Endothelial cell (in vitro differentiated cells): Measurements from ENCODE around the gene PNMA6E. TPM values are rescaled to one million over a fixed set of nuclear protein-coding genes. Genes with fewer than 3 reads are reported as not detected.

Source experiments
- DNase-seq: peaks from one replicate; pipeline ENCODE4 v3.0.0; 2021; ENCODE audit warnings: low spot score
- H3K27ac Mint-ChIP-seq: one replicate; pipeline ENCODE4 v1.8.0; 2021; ENCODE audit warnings: mixed read lengths, inconsistent platforms; ENCODE audit not compliant: unreplicated experiment
- H3K27me3 Mint-ChIP-seq: one replicate; pipeline ENCODE4 v1.8.0; 2021; ENCODE audit warnings: mild to moderate bottlenecking, moderate library complexity, mixed read lengths, inconsistent platforms; ENCODE audit not compliant: unreplicated experiment
- H3K36me3 Mint-ChIP-seq: one replicate; pipeline ENCODE4 v1.8.0; 2021; ENCODE audit warnings: mild to moderate bottlenecking, low read depth, mixed read lengths, inconsistent platforms; ENCODE audit not compliant: unreplicated experiment
- H3K4me1 Mint-ChIP-seq: one replicate; pipeline ENCODE4 v1.8.0; 2021; ENCODE audit warnings: mild to moderate bottlenecking, mixed read lengths, inconsistent platforms; ENCODE audit not compliant: unreplicated experiment
- H3K4me3 Mint-ChIP-seq: one replicate; pipeline ENCODE4 v1.8.0; 2021; ENCODE audit warnings: mild to moderate bottlenecking, mixed read lengths, inconsistent platforms; ENCODE audit not compliant: unreplicated experiment
- H3K9me3 Mint-ChIP-seq: one replicate; pipeline ENCODE4 v1.8.0; 2021; ENCODE audit warnings: mixed read lengths, inconsistent platforms; ENCODE audit not compliant: unreplicated experiment
- total RNA-seq: library from RNA; stranded (reverse); fragmentation: NEBNext Ultra II Directional; extraction: Animal tissue kit (Norgen Biotek cat#: 25700); gene quantifications from one replicate; pipeline ENCODE4 v1.2.1, GENCODE V29; 2021; ENCODE audit not compliant: unreplicated experiment
- TF ChIP-seq, protein P1 (sequence below): fragments of 200-600 bp; sonication (generic); IDR thresholded peaks from one replicate; pipeline ENCODE4 v1.5.0; 2021; ENCODE audit warnings: antibody characterized with exemption; ENCODE audit not compliant: unreplicated experiment

PNMA6E gene
- total RNA-seq, 1 donor from 2014 or later, result not detected

DNA sequence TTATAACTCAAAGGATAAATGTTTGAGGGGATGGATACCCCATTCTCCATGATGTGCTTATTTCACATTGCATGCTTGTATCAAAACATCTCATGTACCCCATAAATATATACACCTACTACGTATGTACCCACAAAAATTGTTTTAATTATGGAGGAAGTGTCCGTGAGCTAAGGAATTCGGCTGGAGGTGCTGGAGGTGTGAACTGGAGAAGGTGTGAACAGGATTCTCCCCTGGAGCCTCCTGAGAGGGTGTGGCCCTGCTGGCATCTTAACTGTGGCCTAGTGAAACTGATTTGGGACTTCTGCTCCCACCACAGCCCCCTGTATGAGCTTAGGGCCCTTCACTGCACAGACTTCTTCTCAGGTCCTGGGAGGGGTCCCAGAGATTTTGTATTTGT, 23.4 kb downstream of the PNMA6E start:
- H3K36me3 Mint-ChIP-seq, result no peaks in the 10 kb centered on the region
- peaks cover 2% of the 10 kb centered on the region for H3K27me3 Mint-ChIP-seq
- TF ChIP-seq, protein P1, sequence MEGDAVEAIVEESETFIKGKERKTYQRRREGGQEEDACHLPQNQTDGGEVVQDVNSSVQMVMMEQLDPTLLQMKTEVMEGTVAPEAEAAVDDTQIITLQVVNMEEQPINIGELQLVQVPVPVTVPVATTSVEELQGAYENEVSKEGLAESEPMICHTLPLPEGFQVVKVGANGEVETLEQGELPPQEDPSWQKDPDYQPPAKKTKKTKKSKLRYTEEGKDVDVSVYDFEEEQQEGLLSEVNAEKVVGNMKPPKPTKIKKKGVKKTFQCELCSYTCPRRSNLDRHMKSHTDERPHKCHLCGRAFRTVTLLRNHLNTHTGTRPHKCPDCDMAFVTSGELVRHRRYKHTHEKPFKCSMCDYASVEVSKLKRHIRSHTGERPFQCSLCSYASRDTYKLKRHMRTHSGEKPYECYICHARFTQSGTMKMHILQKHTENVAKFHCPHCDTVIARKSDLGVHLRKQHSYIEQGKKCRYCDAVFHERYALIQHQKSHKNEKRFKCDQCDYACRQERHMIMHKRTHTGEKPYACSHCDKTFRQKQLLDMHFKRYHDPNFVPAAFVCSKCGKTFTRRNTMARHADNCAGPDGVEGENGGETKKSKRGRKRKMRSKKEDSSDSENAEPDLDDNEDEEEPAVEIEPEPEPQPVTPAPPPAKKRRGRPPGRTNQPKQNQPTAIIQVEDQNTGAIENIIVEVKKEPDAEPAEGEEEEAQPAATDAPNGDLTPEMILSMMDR, result no peak
- no peak overlapping the region for H3K4me3 Mint-ChIP-seq
- peaks cover 5% of the 10 kb centered on the region for H3K4me1 Mint-ChIP-seq
- DNase-seq, result no peak
- H3K27ac Mint-ChIP-seq, result no peak overlapping the region
- H3K9me3 Mint-ChIP-seq, result no peaks in the 10 kb centered on the region

DNA sequence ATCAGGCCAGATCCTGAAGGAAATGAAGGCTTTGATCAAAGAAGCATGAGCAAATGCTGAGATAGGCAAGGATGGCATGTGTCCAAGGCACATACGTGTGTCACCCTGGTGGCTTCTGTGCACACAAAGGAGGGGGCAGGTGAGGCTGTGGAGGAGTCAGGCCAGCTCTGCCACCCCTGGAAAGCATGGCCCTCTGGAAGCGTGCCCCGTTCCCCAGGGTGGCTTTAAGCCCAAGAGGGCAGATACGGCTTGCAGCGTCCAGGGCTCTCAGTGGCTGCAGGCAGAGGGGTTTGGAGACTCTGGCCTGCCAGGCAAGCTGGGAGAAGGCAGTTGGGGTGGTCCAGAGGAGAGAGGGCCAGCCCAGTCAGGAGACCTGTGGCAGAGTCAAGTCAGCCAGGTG, 25.6 kb downstream of the PNMA6E start:
- TF ChIP-seq, protein P1, result no peak
- DNase-seq, result no peak
- Mint-ChIP-seq H3K4me3 (no peak overlapping the region), H3K27ac (no peak overlapping the region), H3K4me1 (peaks cover 3% of the 10 kb centered on the region), H3K27me3 (peaks cover 2% of the 10 kb centered on the region), H3K9me3 (no peaks in the 10 kb centered on the region), H3K36me3 (no peaks in the 10 kb centered on the region)

DNA sequence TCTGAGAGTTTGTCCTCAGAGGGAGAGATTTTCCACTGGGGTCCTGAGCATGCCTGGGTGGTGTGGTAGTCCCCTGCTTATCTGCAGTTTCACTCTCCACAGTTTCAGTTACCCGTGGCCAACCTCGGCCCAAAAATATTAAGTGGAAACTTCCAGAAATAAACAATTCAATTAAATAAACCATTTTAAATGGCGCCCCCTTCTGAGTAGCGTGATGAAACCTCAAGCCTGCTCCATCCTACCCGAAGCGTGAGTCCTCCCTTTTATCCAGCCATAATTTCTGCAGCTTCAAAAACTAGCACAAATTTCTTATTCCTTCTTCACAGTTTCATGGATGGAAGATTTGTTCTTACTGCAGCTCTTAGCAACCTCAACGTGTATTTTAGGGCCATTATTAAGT, 26.7 kb downstream of the PNMA6E start:
- H3K4me3 Mint-ChIP-seq, result no peak overlapping the region
- DNase-seq, result no peak
- H3K4me1 Mint-ChIP-seq, result no peaks in the 10 kb centered on the region
- no peaks in the 10 kb centered on the region for H3K9me3 Mint-ChIP-seq
- H3K27me3 Mint-ChIP-seq, result peaks cover 2% of the 10 kb centered on the region
- TF ChIP-seq, protein P1, result no peak
- no peaks in the 10 kb centered on the region for H3K36me3 Mint-ChIP-seq
- H3K27ac Mint-ChIP-seq, result no peak overlapping the region

DNA sequence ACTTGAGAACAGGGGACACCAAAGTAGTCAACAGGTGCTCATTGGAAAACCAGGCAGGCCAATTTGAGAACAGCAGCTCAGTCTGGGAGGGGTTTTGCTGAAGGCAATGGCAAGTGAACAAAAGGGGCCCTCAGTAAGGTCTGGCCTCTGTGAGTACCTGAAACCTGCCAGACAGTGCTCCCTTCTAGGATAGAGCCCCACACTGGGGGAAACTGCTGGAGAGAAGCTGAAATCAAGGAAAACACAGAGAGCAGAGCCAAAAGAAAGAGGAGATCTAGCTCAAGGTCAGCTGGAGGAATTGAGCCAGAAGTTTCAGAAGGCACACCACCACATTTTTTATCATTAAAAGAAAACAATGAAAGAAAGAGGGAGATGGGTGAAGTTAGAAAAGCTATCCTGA, 28.2 kb downstream of the PNMA6E start:
- TF ChIP-seq, protein P1, result no peak
- Mint-ChIP-seq H3K36me3 (no peaks in the 10 kb centered on the region), H3K27ac (no peak overlapping the region), H3K9me3 (no peaks in the 10 kb centered on the region), H3K4me3 (no peak overlapping the region), H3K4me1 (no peaks in the 10 kb centered on the region), H3K27me3 (peaks cover 2% of the 10 kb centered on the region)
- no peak for DNase-seq

DNA sequence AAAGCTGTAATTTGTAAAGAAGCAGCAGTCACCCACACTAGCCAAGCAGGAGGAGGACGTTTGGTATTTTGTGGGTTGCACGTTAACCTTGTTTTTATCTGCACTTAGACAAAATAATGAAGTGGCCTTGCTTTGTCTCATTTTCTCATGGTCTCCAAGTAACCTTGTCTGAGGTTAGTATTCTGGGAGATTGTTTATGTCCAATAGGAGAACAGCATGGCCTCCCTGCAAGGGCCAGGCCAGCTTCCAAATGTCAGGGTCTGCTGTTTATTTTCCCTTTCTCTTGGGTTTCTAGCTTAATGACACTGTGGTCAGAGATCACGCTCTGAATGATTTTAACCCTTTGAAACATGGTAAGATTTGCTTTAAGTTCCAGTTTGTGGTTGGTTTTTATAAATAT, 29.9 kb downstream of the PNMA6E start:
- DNase-seq, result no peak
- no peaks in the 10 kb centered on the region for H3K36me3 Mint-ChIP-seq
- H3K9me3 Mint-ChIP-seq, result no peaks in the 10 kb centered on the region
- H3K27me3 Mint-ChIP-seq, result no peaks in the 10 kb centered on the region
- H3K4me3 Mint-ChIP-seq, result no peak overlapping the region
- H3K4me1 Mint-ChIP-seq, result no peaks in the 10 kb centered on the region
- no peak overlapping the region for H3K27ac Mint-ChIP-seq
- TF ChIP-seq, protein P1, result no peak
